Neural progenitor cell (in vitro differentiated cells): ENCODE data around the gene ZDHHC13.

Experiments used
- EZH2 ChIP-seq: fragments of 200-600 bp; sonication (generic); IDR thresholded peaks from 2 replicates; pipeline ENCODE4 v1.6.1; 2017; ENCODE audit warnings: antibody characterized with exemption, mild to moderate bottlenecking, moderate library complexity
- EZH2phosphoT487 ChIP-seq: fragments of 200-600 bp; sonication (generic); IDR thresholded peaks from 2 replicates; pipeline ENCODE4 v1.6.1; 2017; ENCODE audit warnings: antibody characterized with exemption
- TF ChIP-seq, protein P1 (sequence below): fragments of 200-600 bp; sonication (generic); IDR thresholded peaks from 2 replicates; pipeline ENCODE4 v1.5.1; 2017; ENCODE audit warnings: antibody characterized with exemption, mild to moderate bottlenecking

DNA sequence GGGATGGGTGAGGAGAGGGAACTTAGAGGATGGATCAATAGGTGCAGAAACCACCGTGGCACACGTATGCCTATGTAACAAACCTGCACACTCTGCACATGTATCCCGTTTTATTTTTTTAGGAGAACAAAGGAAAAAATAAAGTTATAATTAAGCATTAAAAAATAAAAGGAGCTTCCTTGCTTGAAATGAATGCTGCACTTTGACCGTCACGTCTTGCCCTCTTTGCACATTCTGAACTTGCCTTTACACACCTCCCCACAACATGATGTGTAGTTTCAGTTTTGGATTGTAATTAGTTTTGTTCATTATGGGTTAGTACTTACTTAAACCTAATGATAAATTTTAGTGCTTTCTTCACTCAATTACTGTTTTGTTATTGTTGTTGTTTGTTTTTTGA, 87.9 kb downstream of the ZDHHC13 start:
- no peak for TF ChIP-seq EZH2
- TF ChIP-seq, protein P1, sequence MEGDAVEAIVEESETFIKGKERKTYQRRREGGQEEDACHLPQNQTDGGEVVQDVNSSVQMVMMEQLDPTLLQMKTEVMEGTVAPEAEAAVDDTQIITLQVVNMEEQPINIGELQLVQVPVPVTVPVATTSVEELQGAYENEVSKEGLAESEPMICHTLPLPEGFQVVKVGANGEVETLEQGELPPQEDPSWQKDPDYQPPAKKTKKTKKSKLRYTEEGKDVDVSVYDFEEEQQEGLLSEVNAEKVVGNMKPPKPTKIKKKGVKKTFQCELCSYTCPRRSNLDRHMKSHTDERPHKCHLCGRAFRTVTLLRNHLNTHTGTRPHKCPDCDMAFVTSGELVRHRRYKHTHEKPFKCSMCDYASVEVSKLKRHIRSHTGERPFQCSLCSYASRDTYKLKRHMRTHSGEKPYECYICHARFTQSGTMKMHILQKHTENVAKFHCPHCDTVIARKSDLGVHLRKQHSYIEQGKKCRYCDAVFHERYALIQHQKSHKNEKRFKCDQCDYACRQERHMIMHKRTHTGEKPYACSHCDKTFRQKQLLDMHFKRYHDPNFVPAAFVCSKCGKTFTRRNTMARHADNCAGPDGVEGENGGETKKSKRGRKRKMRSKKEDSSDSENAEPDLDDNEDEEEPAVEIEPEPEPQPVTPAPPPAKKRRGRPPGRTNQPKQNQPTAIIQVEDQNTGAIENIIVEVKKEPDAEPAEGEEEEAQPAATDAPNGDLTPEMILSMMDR, result no peak
- no peak for TF ChIP-seq EZH2phosphoT487
